Left lung (tissue), 10 donors: ENCODE measurements around the gene AGAP1. TPM values are rescaled to one million over a fixed set of nuclear protein-coding genes. Genes with fewer than 3 reads are reported as not detected.

ENCODE experiments used
- ATAC-seq: fragments of 200-7000 bp; cut with Tn5 transposase; one replicate; pipeline ENCODE4 v1.9.1; 2020; ENCODE audit warnings: moderate library complexity
- DNase-seq, 4 donors: peaks; one replicate each; pipeline ENCODE4 v3.0.0-alpha.2; 2013 to 2020
- H3K27ac ChIP-seq, 2 donors: fragments of 200-600 bp; sonication (generic) in 1 of 2; one replicate each; pipeline versions ENCODE4 v1.5.0 to v1.8.0; 2020 to 2021
- H3K27me3 ChIP-seq, 2 donors: fragments of 200-600 bp; sonication (generic) in 1 of 2; one replicate each; pipeline versions ENCODE4 v1.5.0 to v1.8.0; 2020 to 2021
- H3K36me3 ChIP-seq, 2 donors: fragments of 200-600 bp; sonication (generic) in 1 of 2; one replicate each; pipeline versions ENCODE4 v1.5.0 to v1.8.0; 2020 to 2021
- H3K4me1 ChIP-seq, 2 donors: fragments of 200-600 bp; one replicate each; pipeline ENCODE4 v1.8.0; 2021
- H3K4me3 ChIP-seq, 2 donors: fragments of 200-600 bp; sonication (generic) in 1 of 2; one replicate each; pipeline versions ENCODE4 v1.5.0 to v1.8.0; 2020 to 2021; ENCODE audit warnings: mild to moderate bottlenecking in 1 of 2
- H3K9me3 ChIP-seq, 2 donors: fragments of 200-600 bp; sonication (generic) in 1 of 2; one replicate each; pipeline versions ENCODE4 v1.5.0 to v1.8.0; 2020 to 2021
- intact Hi-C, 2 donors: fragments of 100-400 bp; cut with DNase I; formaldehyde crosslinking; loops; one replicate each; pipeline versions ENCODE4 v1.11.2 to v1.14.2; 2022
- polyA plus RNA-seq, 6 donors: library from polyadenylated mRNA; unstranded; fragments of 120-200 nt; gene quantifications; one replicate each; pipeline ENCODE4 v1.2.1, GENCODE V29; 2013; ENCODE audit not compliant: insufficient read length in 6 of 6
- total RNA-seq, 2 donors: library from RNA; stranded (reverse); fragmentation: NEBNext Ultra II Directional; extraction: Animal tissue kit (Norgen Biotek cat#: 25700); gene quantifications; one replicate each; pipeline ENCODE4 v1.2.1, GENCODE V29; 2021
- TF ChIP-seq, protein P1 (sequence below), 2 donors: fragments of 200-600 bp; sonication (generic) in 1 of 2; IDR thresholded peaks; one replicate each; pipeline versions ENCODE4 v1.5.0 to v1.8.0; 2021; ENCODE audit warnings: antibody characterized with exemption in 2 of 2
- donor health status: DM: no; HTN: yes; CAD: no.
- donor health status: DM: no; HTN: no; CAD: no.

Gene AGAP1
- total and polyA plus RNA-seq, 8 donors = 13.1 to 25.4 (median 22.4) TPM

GRCh38 chr2:235483313-235483712, 10.5 kb upstream of the AGAP1 start:
- intact Hi-C loops = no loop called here
- ATAC-seq = no peak
- no peak overlapping the region for H3K4me3 ChIP-seq

DNA sequence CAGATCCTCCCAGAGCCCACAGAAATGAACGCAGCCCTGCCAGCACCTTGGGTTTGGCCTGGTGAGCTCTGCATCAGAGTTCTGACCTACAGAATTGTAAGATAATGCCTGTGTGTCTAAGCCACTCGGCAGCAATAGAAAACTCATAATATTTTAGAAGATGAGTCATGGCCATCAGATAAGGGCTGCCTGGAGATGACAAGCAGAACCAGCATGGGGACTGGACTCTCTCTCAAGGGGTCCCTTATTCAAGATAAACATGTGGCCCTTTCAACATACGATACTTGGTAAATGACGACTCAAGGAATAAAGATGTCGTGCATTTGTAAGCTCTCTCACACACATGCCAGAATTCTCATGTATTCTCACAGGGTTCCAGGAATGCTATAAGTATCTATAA, 8.5 kb upstream of the AGAP1 start:
- DNase-seq (no peak), ATAC-seq (no peak)
- Histone ChIP-seq H3K36me3 (no peaks in the 10 kb centered on the region), H3K9me3 (no peaks in the 10 kb centered on the region), H3K4me3 (no peak overlapping the region), H3K27me3 (no peaks in the 10 kb centered on the region), H3K27ac (no peak overlapping the region), H3K4me1 (no peaks in the 10 kb centered on the region)
- TF ChIP-seq, protein P1, sequence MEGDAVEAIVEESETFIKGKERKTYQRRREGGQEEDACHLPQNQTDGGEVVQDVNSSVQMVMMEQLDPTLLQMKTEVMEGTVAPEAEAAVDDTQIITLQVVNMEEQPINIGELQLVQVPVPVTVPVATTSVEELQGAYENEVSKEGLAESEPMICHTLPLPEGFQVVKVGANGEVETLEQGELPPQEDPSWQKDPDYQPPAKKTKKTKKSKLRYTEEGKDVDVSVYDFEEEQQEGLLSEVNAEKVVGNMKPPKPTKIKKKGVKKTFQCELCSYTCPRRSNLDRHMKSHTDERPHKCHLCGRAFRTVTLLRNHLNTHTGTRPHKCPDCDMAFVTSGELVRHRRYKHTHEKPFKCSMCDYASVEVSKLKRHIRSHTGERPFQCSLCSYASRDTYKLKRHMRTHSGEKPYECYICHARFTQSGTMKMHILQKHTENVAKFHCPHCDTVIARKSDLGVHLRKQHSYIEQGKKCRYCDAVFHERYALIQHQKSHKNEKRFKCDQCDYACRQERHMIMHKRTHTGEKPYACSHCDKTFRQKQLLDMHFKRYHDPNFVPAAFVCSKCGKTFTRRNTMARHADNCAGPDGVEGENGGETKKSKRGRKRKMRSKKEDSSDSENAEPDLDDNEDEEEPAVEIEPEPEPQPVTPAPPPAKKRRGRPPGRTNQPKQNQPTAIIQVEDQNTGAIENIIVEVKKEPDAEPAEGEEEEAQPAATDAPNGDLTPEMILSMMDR (IDR thresholded peaks at IDR 0.05) = no peak
- intact Hi-C loops = no loop called here

More at GRCh38 chr2:235483313-235483712, 10.5 kb upstream of the AGAP1 start:
- TF ChIP-seq, protein P1 (IDR thresholded peaks at IDR 0.05) = no peak
- Histone ChIP-seq H3K9me3 (no peaks in the 10 kb centered on the region), H3K27ac (no peak overlapping the region), H3K36me3 (no peaks in the 10 kb centered on the region), H3K27me3 (no peaks in the 10 kb centered on the region), H3K4me1 (no peaks in the 10 kb centered on the region)
- no peak for DNase-seq

- Histone ChIP-seq H3K27ac (no peak overlapping the region), H3K9me3 (no peaks in the 10 kb centered on the region), H3K4me1 (no peaks in the 10 kb centered on the region), H3K4me3 (no peak overlapping the region), H3K27me3 (peaks cover 0 to 3% of the 10 kb centered on the region in 2 donors), H3K36me3 (no peaks in the 10 kb centered on the region)
- DNase-seq = no peak
- TF ChIP-seq, protein P1 (IDR thresholded peaks at IDR 0.05) = no peak
- ATAC-seq = no peak
- intact Hi-C loops = no loop called here
Measured at GRCh38 chr2:235486729-235487128, 7.1 kb upstream of the AGAP1 start.

- no peaks in the 10 kb centered on the region for H3K9me3 ChIP-seq
- H3K36me3 ChIP-seq = no peaks in the 10 kb centered on the region
- no peak overlapping the region for H3K4me3 ChIP-seq
- intact Hi-C loops = no loop called here
- H3K27ac ChIP-seq = no peak overlapping the region
- no peak for DNase-seq
- peaks cover 0 to 4% of the 10 kb centered on the region in 2 donors for H3K4me1 ChIP-seq
- H3K27me3 ChIP-seq = peaks cover 0 to 27% of the 10 kb centered on the region in 2 donors
- ATAC-seq = no peak
- TF ChIP-seq, protein P1 (IDR thresholded peaks at IDR 0.05) = no peak
Measured at GRCh38 chr2:235489897-235490296, 3.9 kb upstream of the AGAP1 start.

GRCh38 chr2:235492850-235493344, 946 bp upstream of the AGAP1 start:
- H3K27ac ChIP-seq = peak overlapping the region in 1 of 2 donors; percentile 71

More at GRCh38 chr2:235492850-235493344, 946 bp upstream of the AGAP1 start:
- DNase-seq (peak in 1 of 4 donors; percentile 41), ATAC-seq (no peak)
- H3K9me3 ChIP-seq = no peaks in the 10 kb centered on the region
- no peaks in the 10 kb centered on the region for H3K36me3 ChIP-seq
- H3K27me3 ChIP-seq = peaks cover 0 to 54% of the 10 kb centered on the region in 2 donors
- peaks cover 0 to 14% of the 10 kb centered on the region in 2 donors for H3K4me1 ChIP-seq
- H3K4me3 ChIP-seq = peak overlapping the region; percentile 42 to 44
- intact Hi-C loops = no loop called here
- TF ChIP-seq, protein P1 (IDR thresholded peaks at IDR 0.05) = no peak
